ENCODE data around the gene TRDN.

Gene TRDN

GRCh38 chr6:123662757-123663156 is 26.0 kb upstream of the TRDN start:
- H3K4me3 ChIP-seq (ENCODE audit: low read length): no peak overlapping the region
- no peak for DNase-seq (ENCODE audit: low read depth)
- TF ChIP-seq CTCF (IDR thresholded peaks at IDR 0.05; ENCODE audit: insufficient read depth, low read depth, low read length, missing control alignments): no peak

- TF ChIP-seq CTCF (IDR thresholded peaks at IDR 0.05; ENCODE audit: insufficient read depth, low read depth, low read length, missing control alignments): no peak
- H3K4me3 ChIP-seq (ENCODE audit: low read length): no peak overlapping the region
- no peak for DNase-seq (ENCODE audit: low read depth)
Measured at GRCh38 chr6:123661105-123661891, 24.5 kb upstream of the TRDN start.

GRCh38 chr6:123659960-123660748 is 23.4 kb upstream of the TRDN start:
- no peak for TF ChIP-seq CTCF (IDR thresholded peaks at IDR 0.05; ENCODE audit: insufficient read depth, low read depth, low read length, missing control alignments)
- no peak for DNase-seq (ENCODE audit: low read depth)

GRCh38 chr6:123658848-123659247 is 22.1 kb upstream of the TRDN start:
- H3K4me3 ChIP-seq (ENCODE audit: low read length): no peak overlapping the region
- no peak for DNase-seq (ENCODE audit: low read depth)
- TF ChIP-seq CTCF (IDR thresholded peaks at IDR 0.05; ENCODE audit: insufficient read depth, low read depth, low read length, missing control alignments): no peak

More at GRCh38 chr6:123659960-123660748, 23.4 kb upstream of the TRDN start:
- H3K4me3 ChIP-seq (ENCODE audit: low read length): no peak overlapping the region

- DNase-seq (ENCODE audit: low read depth): no peak
- no peak overlapping the region for H3K4me3 ChIP-seq (ENCODE audit: low read length)
Measured at GRCh38 chr6:123655521-123656306, 19.0 kb upstream of the TRDN start.

More at GRCh38 chr6:123655521-123656306, 19.0 kb upstream of the TRDN start:
- no peak for TF ChIP-seq CTCF (IDR thresholded peaks at IDR 0.05; ENCODE audit: insufficient read depth, low read depth, low read length, missing control alignments)
